Activated T-cell treated with anti-CD3 and anti-CD28 coated beads, Interleukin-2, amount 50 U/mL, for 24 hours (primary cell): Measurements from ENCODE around the gene KDELR3.

Source experiments
- DNase-seq: peaks from one replicate; pipeline ENCODE4 v3.0.0-alpha.2; 2020
- H3K27ac Mint-ChIP-seq: 2 replicates; pipeline ENCODE4 v1.8.0; 2020; ENCODE audit warnings: mild to moderate bottlenecking, mixed read lengths
- H3K27me3 Mint-ChIP-seq: 2 replicates; pipeline ENCODE4 v1.8.0; 2020; ENCODE audit warnings: mixed read lengths
- H3K36me3 Mint-ChIP-seq: 2 replicates; pipeline ENCODE4 v1.8.0; 2020; ENCODE audit warnings: low read depth, mixed read lengths
- H3K4me1 Mint-ChIP-seq: 2 replicates; pipeline ENCODE4 v1.8.0; 2020; ENCODE audit warnings: low read depth, mixed read lengths
- H3K4me3 Mint-ChIP-seq: 2 replicates; pipeline ENCODE4 v1.8.0; 2020; ENCODE audit warnings: mild to moderate bottlenecking, moderate library complexity, mixed read lengths
- H3K9me3 Mint-ChIP-seq: 2 replicates; pipeline ENCODE4 v1.8.0; 2020; ENCODE audit warnings: mixed read lengths

KDELR3 gene

DNA sequence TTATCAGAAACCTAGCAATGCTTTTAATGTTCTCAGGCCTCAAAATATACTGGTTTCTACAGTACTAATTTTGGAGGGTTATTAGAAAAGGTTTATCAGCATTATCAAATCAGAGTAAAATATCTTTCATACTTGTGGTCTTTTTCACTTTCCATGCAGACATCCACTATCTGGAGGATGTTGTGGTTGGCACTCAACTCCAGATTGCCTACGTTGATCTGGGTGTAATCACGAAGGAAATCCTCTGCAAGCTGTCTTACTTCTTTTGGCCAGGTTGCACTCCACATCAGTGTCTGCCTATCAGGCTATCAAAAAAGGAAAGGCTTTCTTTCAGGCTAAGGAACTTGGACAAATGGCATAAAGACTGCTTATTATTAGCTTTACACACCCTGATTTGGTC, 26.6 kb downstream of the KDELR3 start:
- no peak overlapping the region for H3K4me3 Mint-ChIP-seq
- H3K4me1 Mint-ChIP-seq, result peaks cover 77% of the 10 kb centered on the region
- no peaks in the 10 kb centered on the region for H3K27me3 Mint-ChIP-seq
- H3K36me3 Mint-ChIP-seq, result peaks cover 94% of the 10 kb centered on the region
- H3K9me3 Mint-ChIP-seq, result no peaks in the 10 kb centered on the region
- peak overlapping the region; percentile 45 for H3K27ac Mint-ChIP-seq
- DNase-seq, result no peak

DNA sequence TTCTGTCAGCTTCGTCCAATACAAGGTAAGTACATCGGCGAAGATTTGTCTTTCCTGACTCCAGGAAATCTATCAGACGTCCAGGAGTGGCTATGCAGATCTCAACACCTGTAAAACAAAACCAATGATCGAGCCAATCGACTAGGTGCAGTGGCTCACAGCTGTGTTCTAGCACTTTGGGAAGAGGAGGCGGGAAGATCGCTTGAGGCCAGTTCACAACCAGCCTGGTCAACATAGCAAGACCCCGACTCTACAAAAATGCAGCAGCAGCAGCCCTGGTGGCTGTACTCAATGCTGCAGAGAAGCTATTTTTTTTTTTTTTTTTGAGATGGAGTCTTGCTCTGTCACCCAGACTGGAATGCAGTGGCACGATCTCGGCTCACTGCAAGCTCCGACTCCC, 27.0 kb downstream of the KDELR3 start:
- no peaks in the 10 kb centered on the region for H3K9me3 Mint-ChIP-seq
- H3K27ac Mint-ChIP-seq, result peak overlapping the region; percentile 45
- H3K4me3 Mint-ChIP-seq, result no peak overlapping the region
- H3K4me1 Mint-ChIP-seq, result peaks cover 74% of the 10 kb centered on the region
- peaks cover 94% of the 10 kb centered on the region for H3K36me3 Mint-ChIP-seq
- no peak for DNase-seq
- H3K27me3 Mint-ChIP-seq, result no peaks in the 10 kb centered on the region

DNA sequence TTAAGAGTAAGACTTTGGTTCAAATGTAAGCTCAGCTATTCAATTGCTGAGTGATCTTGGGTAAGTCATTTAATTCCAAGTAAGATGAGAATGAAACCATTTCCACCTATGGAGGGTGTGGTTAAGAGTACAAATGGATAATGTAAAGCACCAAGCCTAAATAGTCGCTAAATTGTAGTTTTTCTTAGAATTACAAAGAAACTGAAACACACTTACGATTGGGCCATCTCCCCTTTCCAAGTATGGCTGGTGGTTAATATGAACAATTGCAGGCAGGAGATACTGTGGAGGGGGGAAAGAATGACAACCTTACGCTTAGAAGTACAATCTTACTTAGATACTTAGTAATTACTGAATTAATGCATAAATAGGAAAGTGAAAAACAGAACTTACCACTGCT, 30.0 kb downstream of the KDELR3 start:
- Mint-ChIP-seq H3K27me3 (no peaks in the 10 kb centered on the region), H3K4me1 (peaks cover 75% of the 10 kb centered on the region), H3K9me3 (no peaks in the 10 kb centered on the region), H3K36me3 (peaks cover 96% of the 10 kb centered on the region), H3K4me3 (no peak overlapping the region), H3K27ac (peak overlapping the region; percentile 90)
- DNase-seq, result no peak

DNA sequence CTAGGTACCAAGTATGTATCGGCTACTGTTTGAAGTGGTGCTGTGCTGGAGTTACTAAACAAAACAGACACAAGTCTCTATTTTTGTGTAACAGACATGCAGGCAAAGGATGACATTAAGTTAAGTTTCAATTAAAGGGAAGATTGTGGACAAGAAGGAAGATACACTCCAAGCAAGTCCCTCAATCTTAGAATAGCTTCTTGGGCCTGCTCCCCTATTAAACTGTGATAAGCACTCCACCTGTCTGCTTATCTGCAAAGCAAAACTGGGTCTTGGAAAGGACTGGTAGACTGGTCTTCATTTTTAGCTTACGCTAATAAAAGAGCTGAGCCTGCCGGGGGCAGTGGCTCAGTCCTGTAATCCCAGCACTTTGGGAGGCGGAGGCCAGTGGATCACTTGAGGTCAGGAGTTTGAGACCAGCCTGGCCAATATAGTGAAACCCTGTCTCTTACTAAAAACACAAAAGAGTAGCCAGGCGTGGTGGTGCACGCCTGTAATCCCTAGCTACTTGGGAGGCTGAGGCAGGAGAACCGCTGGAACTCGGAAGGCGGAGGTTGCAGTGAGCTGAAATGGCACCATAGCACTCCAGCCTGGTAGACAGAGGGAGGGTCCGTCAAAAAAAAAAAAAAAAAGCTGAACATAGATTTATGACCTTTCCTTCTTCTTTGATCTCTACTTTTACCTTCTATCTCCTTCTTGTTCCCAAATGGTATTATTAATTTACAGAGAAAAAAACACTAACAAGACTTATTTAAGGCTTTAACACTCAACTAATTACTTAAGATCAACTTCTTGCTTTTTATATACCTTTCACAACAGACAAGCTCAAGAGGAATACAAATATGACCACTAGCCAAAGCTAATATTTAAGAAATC, 34.1 kb downstream of the KDELR3 start:
- Mint-ChIP-seq H3K27ac (peak overlapping the region; percentile 98), H3K27me3 (no peaks in the 10 kb centered on the region), H3K36me3 (peaks cover 89% of the 10 kb centered on the region), H3K4me1 (peaks cover 64% of the 10 kb centered on the region), H3K4me3 (peak overlapping the region; percentile 100), H3K9me3 (no peaks in the 10 kb centered on the region)
- DNase-seq, result no peak

DNA sequence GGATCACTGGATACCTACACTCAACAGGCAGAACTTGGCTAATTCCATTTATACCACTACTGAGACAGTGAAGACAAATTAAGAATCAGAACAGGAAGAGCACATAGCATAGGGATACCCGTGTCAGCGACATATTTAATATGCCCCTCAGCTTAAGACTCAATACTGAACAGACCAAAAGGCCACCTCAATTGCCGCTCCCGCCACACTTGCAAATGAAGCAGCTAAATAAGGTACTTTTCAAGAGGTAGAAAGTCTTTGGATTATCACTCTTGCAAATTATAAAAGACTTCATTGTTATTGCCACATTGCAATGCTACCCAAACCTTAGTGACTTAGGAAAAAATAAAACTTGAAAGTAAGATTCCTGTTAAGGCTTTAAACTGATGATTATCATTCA, 35.1 kb downstream of the KDELR3 start:
- H3K9me3 Mint-ChIP-seq, result no peaks in the 10 kb centered on the region

DNA sequence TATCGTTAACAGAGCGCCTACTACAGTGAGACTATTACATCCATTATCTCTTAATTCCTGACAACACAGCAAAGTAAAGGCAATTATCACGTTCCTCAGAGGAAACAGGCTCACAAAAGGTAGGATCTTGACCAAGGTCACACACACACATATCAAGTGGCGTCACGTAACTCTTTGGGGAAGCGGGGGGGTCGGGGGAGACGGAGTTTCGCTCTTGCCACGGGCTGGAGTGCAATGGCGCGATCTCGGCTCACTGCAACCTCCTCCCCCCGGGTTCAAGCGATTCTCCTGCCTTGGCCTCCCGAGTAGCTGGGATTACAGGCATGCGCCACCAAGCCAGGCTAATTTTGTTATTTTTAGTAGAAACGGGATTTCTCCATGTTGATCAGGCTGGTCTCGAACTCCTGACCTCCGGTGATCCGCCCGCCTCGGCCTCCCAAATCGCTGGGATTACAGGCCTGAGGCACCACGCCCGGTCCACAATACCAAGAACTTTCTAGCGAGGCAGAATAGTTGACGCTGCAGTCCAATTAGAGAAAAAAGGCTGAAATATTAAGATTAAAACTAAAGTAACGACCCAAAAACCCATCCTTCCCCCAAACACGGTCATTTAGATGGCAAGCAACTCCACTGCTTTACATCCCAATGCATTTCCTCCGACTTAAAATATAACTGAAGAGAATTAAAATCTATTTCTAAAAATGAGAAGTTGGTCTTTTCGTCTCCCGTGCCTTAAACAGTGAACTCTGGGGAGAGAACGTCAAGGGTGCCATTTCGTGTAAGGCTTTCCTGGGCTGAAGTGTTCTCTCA, 37.0 kb downstream of the KDELR3 start:
- H3K27me3 Mint-ChIP-seq, result no peaks in the 10 kb centered on the region
- peak; percentile 73 for DNase-seq
- peak overlapping the region; percentile 98 for H3K27ac Mint-ChIP-seq
- no peaks in the 10 kb centered on the region for H3K9me3 Mint-ChIP-seq
- peaks cover 49% of the 10 kb centered on the region for H3K4me1 Mint-ChIP-seq
- peaks cover 64% of the 10 kb centered on the region for H3K36me3 Mint-ChIP-seq
- peak overlapping the region; percentile 100 for H3K4me3 Mint-ChIP-seq

More for the DNA sequence above, 35.1 kb downstream of the KDELR3 start:
- H3K4me3 Mint-ChIP-seq, result peak overlapping the region; percentile 100
- peaks cover 83% of the 10 kb centered on the region for H3K36me3 Mint-ChIP-seq
- no peaks in the 10 kb centered on the region for H3K27me3 Mint-ChIP-seq
- H3K27ac Mint-ChIP-seq, result peak overlapping the region; percentile 98
- no peak for DNase-seq
- peaks cover 63% of the 10 kb centered on the region for H3K4me1 Mint-ChIP-seq

DNA sequence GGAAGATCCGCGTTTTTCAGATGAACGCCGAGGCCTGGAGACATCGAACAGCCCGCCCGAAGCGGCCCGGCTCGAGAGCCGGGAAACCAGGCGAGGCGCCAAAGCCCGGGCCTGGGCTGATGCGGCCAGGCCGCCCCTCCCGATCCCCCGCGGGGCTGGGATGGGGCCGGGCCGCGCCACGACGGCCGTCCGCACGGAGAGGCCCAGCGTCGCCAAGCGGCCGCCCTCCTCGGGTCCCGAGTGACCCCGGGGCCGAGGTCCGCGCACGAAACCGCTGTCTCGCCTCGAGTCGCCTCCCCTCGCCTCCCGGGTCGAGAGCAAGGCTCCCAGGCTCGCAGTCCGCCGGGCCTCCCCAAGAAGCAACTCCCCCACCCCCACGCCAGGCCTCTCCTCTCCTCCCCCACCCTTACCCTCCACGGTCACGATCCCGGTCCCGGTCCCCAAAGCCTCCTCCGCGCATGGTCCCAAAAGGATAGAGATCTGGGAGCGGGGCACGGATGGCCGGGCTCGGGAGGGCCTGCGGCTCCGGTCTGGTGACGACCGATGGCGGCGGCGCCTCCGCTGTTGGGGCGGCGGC, 37.7 kb downstream of the KDELR3 start:
- no peaks in the 10 kb centered on the region for H3K9me3 Mint-ChIP-seq
- peaks cover 46% of the 10 kb centered on the region for H3K4me1 Mint-ChIP-seq
- H3K27me3 Mint-ChIP-seq, result no peaks in the 10 kb centered on the region
- DNase-seq, result no peak
- H3K36me3 Mint-ChIP-seq, result peaks cover 57% of the 10 kb centered on the region
- peak overlapping the region; percentile 100 for H3K4me3 Mint-ChIP-seq
- peak overlapping the region; percentile 100 for H3K27ac Mint-ChIP-seq

DNA sequence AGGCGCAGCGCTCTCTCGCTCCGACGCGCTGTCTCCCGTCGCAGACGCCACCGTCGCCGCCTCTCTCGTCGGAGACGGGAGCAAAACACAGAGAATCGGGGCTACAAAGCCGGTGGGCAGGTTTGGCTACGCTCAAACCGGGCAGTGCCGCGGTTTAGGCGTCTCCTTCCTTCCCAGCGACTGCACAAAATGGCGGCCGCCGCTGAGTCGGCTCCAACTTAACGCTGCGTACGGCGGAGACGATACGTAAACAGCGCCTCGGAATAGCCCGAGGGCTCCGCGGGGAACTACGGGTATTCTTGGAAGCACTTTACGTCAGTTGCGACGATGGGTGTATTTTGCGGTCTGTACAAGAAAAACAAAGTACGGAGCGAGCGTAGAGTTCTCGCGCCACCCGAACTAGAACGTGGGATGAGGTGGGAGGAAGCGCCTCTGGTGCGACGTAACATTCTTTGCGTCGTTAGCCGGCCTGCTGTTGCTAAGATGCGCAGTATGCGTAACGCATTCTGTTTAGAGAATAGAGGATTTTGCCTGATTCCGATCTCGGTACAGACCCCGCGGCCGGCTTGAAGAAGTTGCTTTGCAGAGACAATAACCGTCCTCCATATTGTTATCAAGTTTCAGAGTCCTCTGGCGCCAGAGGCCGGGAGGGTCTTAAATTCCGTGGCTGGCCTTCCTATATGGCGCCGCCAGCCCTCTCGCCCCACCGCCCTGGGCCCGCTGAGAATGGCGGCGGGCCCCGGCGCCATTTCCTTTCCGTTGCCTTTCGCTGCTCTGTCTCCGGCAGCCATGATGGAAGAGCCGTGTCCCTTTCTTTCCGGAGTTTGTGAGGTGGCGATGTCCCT, 38.4 kb downstream of the KDELR3 start, which contains the start of gene DDX17:
DDX17 (minus strand) TSS at position 194 of the 845 bp plus-strand sequence.
- Mint-ChIP-seq H3K4me1 (peaks cover 41% of the 10 kb centered on the region), H3K27ac (peak within 1 kb of the TSS; percentile 100), H3K9me3 (no peaks in the 10 kb centered on the region), H3K4me3 (peak within 1 kb of the TSS; percentile 100), H3K27me3 (no peaks in the 10 kb centered on the region), H3K36me3 (peaks cover 50% of the 10 kb centered on the region)
- DNase-seq, result peak; percentile 97

DNA sequence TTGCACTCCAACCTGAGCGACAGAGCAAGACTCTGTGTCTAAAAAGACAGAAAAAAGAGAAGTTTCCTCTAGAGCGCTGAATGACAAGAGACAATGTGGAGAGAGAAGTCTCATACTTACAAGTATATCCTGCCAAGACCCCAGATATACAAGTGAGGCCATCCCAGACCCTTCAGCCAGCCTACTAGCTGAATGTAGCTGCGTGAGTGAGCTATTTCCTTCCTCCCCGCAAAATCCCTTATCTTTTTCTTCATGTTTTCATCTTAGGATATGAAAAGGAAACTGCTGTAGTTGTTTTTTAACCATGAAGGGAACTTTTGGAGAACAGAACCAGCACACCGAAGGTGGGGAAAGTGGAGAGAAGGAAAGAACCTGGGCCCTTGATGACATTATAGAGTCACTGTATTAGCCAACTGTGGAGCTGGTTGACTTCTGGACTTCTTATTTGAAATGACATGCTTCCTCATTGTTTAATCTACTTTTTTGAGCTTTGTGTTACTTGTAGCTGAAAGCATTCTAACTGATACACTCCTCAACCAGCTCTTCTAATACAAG, 42.6 kb downstream of the KDELR3 start:
- no peak for DNase-seq
- Mint-ChIP-seq H3K27me3 (no peaks in the 10 kb centered on the region), H3K4me3 (no peak overlapping the region), H3K27ac (no peak overlapping the region), H3K36me3 (peaks cover 9% of the 10 kb centered on the region), H3K9me3 (no peaks in the 10 kb centered on the region), H3K4me1 (peaks cover 12% of the 10 kb centered on the region)

DNA sequence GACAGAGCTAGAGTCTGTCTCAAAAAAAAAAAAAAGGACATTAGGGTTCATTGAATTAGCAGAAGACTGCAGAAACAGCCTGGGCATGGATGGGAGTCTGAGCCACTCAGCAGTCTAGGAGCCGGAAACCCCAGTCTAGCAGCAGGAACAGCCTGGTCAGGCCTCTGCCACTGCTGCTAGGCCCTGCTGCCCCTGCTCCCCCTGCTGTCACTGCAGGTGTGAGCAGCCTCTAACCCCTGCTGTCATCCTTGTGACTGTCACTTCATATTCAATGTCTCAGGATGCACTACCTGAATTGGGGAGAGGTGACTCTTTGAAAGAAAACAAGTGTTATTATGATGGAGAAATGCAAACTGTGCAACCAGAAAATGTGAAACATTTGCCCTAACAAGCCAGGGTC, 45.2 kb downstream of the KDELR3 start:
- peak; percentile 43 for DNase-seq
- Mint-ChIP-seq H3K4me3 (no peak overlapping the region), H3K36me3 (no peaks in the 10 kb centered on the region), H3K9me3 (no peaks in the 10 kb centered on the region), H3K27ac (no peak overlapping the region), H3K4me1 (peaks cover 2% of the 10 kb centered on the region), H3K27me3 (no peaks in the 10 kb centered on the region)

DNA sequence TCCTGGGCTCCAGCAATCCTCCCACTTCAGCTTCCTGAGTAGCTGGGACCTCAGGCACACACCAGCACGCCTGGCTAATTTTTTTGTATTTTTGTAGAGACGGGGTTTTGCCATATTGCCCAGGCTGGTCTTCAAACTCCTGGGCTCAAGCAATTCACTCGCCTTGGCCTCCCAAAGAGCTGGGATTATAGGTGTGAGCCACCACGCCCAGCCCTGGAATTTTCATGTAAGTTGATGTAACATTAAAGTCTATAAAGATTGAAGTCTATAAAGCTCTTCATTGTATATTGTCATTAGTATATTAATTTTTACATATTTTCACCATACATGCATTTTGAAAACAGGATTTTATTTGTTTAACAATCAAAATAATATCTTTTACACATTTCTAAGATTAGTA, 50.7 kb downstream of the KDELR3 start:
- H3K36me3 Mint-ChIP-seq, result no peaks in the 10 kb centered on the region
- H3K27ac Mint-ChIP-seq, result no peak overlapping the region
- no peak overlapping the region for H3K4me3 Mint-ChIP-seq
- DNase-seq, result no peak
- H3K9me3 Mint-ChIP-seq, result no peaks in the 10 kb centered on the region
- H3K27me3 Mint-ChIP-seq, result no peaks in the 10 kb centered on the region
- H3K4me1 Mint-ChIP-seq, result no peaks in the 10 kb centered on the region

DNA sequence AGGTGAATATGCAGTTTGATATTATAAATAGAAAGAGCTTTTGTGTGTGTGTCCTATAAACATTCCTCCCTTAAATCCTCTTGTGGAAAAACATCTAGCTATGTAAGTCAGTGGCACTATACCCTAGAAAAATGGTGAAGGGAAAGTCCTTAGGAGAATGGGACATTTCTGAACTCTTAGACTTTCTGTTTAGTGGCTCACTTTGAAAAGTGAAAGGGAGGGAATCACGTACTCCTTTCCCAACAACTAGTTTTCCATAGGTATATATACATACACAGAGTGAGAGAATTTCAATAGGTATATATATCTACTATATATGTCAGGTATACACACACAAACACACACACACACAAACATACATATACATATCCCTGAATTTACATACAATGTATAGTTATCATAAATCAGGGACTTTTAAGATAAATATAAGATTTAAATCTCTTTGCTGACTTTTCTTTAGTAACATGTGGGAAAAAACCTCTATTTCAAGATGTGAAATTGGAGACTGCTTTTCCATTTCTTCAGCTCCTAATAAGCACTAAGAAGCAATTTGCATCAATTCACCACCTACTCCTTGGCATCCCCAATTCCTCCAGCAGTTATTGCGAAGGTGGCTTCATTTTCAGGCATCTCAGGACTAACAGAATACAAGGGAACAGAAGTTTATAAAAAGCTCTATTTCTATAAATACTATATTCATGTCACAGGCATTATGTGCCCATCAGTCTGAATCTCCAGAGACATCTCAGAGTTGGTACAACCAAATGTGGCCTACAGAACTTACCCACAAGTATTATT, 51.8 kb downstream of the KDELR3 start:
- Mint-ChIP-seq H3K4me1 (no peaks in the 10 kb centered on the region), H3K27me3 (no peaks in the 10 kb centered on the region), H3K27ac (no peak overlapping the region), H3K36me3 (no peaks in the 10 kb centered on the region), H3K9me3 (no peaks in the 10 kb centered on the region), H3K4me3 (no peak overlapping the region)
- DNase-seq, result no peak

DNA sequence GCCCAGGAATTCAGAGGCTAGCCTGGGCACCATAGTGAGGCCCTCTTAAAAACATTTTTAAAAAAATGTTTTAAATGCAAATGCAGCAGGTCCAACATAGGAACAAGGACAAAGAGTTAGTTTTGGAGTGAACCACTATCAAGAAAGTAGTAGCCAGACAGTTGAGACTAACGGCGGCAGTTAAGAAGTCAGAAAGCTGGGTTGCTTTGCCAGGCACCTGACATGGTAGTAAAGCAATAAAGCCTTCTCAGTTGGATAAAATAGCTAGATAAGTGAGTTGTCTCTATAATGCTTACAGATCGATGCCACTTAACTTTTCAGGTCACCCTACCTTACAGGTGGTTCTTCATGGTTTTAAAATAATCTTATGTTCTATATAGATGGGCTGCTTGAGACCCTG, 55.1 kb downstream of the KDELR3 start:
- Mint-ChIP-seq H3K36me3 (no peaks in the 10 kb centered on the region), H3K4me3 (no peak overlapping the region), H3K4me1 (no peaks in the 10 kb centered on the region), H3K27me3 (no peaks in the 10 kb centered on the region), H3K9me3 (no peaks in the 10 kb centered on the region), H3K27ac (no peak overlapping the region)
- DNase-seq, result no peak
